Esophagus squamous epithelium (tissue), 5 donors: ENCODE data around the gene MATCAP1. TPM values are rescaled to one million over a fixed set of nuclear protein-coding genes. Genes with fewer than 3 reads are reported as not detected.

Experiments used
- DNase-seq: peaks from one replicate; lab custom pipeline; 2025; lab: John Stamatoyannopoulos, UW
- H3K27ac ChIP-seq, 4 donors: fragments of 200-600 bp; sonication (generic); one replicate each; pipeline ENCODE4 v1.5.1; 2016 to 2019; ENCODE audit warnings: mild to moderate bottlenecking in 1 of 4
- H3K27me3 ChIP-seq, 4 donors: fragments of 200-600 bp; sonication (generic); 1 replicate in 3 of 4; 2 replicates in 1 of 4; pipeline versions ENCODE4 v1.5.1 to v1.6.0; 2017 to 2021; ENCODE audit warnings: antibody characterized with exemption in 1 of 4
- H3K36me3 ChIP-seq, 3 donors: fragments of 200-600 bp; sonication (generic); one replicate each; pipeline ENCODE4 v1.5.1; 2016 to 2019
- H3K4me1 ChIP-seq, 3 donors: fragments of 200-600 bp; sonication (generic); one replicate each; pipeline ENCODE4 v1.5.1; 2017 to 2019
- H3K4me3 ChIP-seq, 4 donors: fragments of 200-600 bp; sonication (generic); 1 replicate in 3 of 4; 2 replicates in 1 of 4; pipeline ENCODE4 v1.5.1; 2016 to 2019; ENCODE audit warnings: mild to moderate bottlenecking in 2 of 4, moderate library complexity in 1 of 4
- H3K9me3 ChIP-seq, 3 donors: fragments of 200-600 bp; sonication (generic); one replicate each; pipeline ENCODE4 v1.5.1; 2016 to 2019
- CTCF ChIP-seq, 6 experiments: fragments of 450-650 bp in 4 of 6; fragments of 200-600 bp in 2 of 6; sonication (generic) in 2 of 6; IDR thresholded peaks; one replicate each; pipeline ENCODE4 v1.5.1; 2016 to 2019; ENCODE audit warnings: antibody characterized with exemption in 6 of 6, mild to moderate bottlenecking in 4 of 6, moderate library complexity in 4 of 6
- POLR2A ChIP-seq, 4 donors: fragments of 450-650 bp; IDR thresholded peaks; one replicate each; pipeline ENCODE4 v1.6.1; 2017; ENCODE audit warnings: antibody characterized with exemption in 4 of 4, mild to moderate bottlenecking in 4 of 4, moderate library complexity in 3 of 4
- WGBS, 2 donors: methylation state at CpG; one replicate each; pipeline ENCODE4 v1.1.5; 2018; 5-methylcytosine and 5-hydroxymethylcytosine counted together
- intact Hi-C: fragments of 100-400 bp; cut with DNase I; formaldehyde crosslinking; loops from one replicate; pipeline ENCODE4 v1.15.0; 2022
- total RNA-seq, 4 donors: library from RNA; depleted of rRNA; stranded (reverse); fragments of >200 nt; gene quantifications; one replicate each; pipeline ENCODE4 v1.1.0, GENCODE V29; 2016
- donor health status: DM: yes; HTN: yes; CAD: no.

MATCAP1 gene
- total RNA-seq, 4 donors from 2014 or later, result 8.8 to 18.8 (median 13.4) TPM

GRCh38 chr16:67157106-67157748 is 26.5 kb downstream of the MATCAP1 start:
- no peaks in the 10 kb centered on the region for H3K36me3 ChIP-seq
- H3K4me3 ChIP-seq, result no peak overlapping the region
- peaks cover 0 to 10% (median 0%) of the 10 kb centered on the region in 4 donors for H3K27me3 ChIP-seq
- H3K27ac ChIP-seq, result no peak overlapping the region
- DNase-seq, result no peak
- H3K4me1 ChIP-seq, result peaks cover 29 to 74% (median 34%) of the 10 kb centered on the region in 3 donors
- TF ChIP-seq POLR2A (IDR thresholded peaks at IDR 0.05) (no peak), CTCF (IDR thresholded peaks at IDR 0.05) (no peak)
- 67 to 79% methylated on average over 3 to 6 of the region's 7 CpGs for WGBS, 2 donors
- intact Hi-C loops, result loop anchor here (5.0 to 10.0 kb wide), 2 partner anchors 142 to 180 kb away; no protein-coding TSS in a partner anchor
- no peaks in the 10 kb centered on the region for H3K9me3 ChIP-seq

- H3K4me1 ChIP-seq, result peaks cover 26 to 71% (median 34%) of the 10 kb centered on the region in 3 donors
These were observed 27.5 kb downstream of the MATCAP1 start for GRCh38 chr16:67156143-67156844.

DNA sequence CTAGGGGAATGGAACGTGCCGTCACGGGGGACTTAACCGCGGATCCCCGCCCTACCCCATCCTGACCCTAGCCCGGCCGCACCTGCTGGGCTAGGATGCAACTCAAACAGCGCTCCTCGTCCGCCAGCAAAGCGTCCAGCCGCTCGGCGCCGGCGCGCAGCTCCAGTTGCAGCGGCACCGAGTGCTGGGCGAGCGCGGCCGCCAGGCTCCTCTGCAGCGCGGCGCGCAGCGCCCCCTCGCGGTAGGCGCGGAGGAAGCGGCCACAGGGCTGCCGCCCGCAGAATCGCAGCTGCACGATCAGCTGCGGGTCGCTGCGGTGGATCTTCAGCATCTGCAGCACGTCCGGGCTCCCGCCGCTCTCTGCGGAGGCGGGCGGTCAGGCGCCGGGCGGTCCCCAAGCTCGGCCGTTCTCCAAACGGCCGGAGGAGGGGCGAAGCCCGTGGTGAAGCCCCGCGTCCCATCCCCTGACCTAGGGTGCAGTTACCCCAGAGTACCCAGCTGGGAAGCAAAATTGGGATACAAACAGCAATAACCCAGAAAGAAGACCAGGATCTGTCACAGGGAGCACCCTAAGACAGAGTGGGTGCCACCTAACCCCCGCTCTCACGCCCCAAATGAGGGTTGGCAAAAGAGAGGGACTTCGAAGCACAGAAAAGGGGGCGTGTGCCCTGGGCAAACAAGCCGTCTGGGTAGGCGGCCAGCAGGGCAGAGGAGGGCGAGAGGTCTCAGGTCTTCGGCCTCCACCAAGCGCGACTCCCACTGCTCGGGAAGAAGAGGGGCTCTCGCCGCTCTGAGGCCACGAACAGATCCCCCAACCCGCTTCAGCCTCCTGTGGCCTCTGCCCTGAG is 28.2 kb downstream of the MATCAP1 start:
- Histone ChIP-seq H3K4me3 (peak overlapping the region in 2 of 4 donors; percentile 23 to 52), H3K36me3 (no peaks in the 10 kb centered on the region), H3K27me3 (no peaks in the 10 kb centered on the region), H3K4me1 (peaks cover 25 to 71% (median 38%) of the 10 kb centered on the region in 3 donors), H3K9me3 (no peaks in the 10 kb centered on the region), H3K27ac (no peak overlapping the region)
- intact Hi-C loops, result loop anchor here (5.0 to 10.0 kb wide), 2 partner anchors 141 to 178 kb away; no protein-coding TSS in a partner anchor
- TF ChIP-seq POLR2A (IDR thresholded peaks at IDR 0.05) (no peak), CTCF (IDR thresholded peaks at IDR 0.05) (peak; percentile 96 to 99 (median 98))
- 43 to 54% methylated on average over 12 to 23 of the region's 74 CpGs for WGBS, 2 donors
- DNase-seq, result no peak

More at GRCh38 chr16:67156143-67156844, 27.5 kb downstream of the MATCAP1 start:
- peaks cover 0 to 1% (median 0%) of the 10 kb centered on the region in 4 donors for H3K27me3 ChIP-seq
- H3K27ac ChIP-seq, result no peak overlapping the region
- WGBS, 2 donors, result 57 to 66% methylated on average over 12 to 15 of the region's 15 CpGs
- no peak overlapping the region for H3K4me3 ChIP-seq
- H3K9me3 ChIP-seq, result no peaks in the 10 kb centered on the region
- no peaks in the 10 kb centered on the region for H3K36me3 ChIP-seq
- intact Hi-C loops, result loop anchor here (5.0 to 10.0 kb wide), 2 partner anchors 141 to 179 kb away; no protein-coding TSS in a partner anchor
- no peak for DNase-seq
- TF ChIP-seq CTCF (IDR thresholded peaks at IDR 0.05), result no peak
- no peak for TF ChIP-seq POLR2A (IDR thresholded peaks at IDR 0.05)

DNA sequence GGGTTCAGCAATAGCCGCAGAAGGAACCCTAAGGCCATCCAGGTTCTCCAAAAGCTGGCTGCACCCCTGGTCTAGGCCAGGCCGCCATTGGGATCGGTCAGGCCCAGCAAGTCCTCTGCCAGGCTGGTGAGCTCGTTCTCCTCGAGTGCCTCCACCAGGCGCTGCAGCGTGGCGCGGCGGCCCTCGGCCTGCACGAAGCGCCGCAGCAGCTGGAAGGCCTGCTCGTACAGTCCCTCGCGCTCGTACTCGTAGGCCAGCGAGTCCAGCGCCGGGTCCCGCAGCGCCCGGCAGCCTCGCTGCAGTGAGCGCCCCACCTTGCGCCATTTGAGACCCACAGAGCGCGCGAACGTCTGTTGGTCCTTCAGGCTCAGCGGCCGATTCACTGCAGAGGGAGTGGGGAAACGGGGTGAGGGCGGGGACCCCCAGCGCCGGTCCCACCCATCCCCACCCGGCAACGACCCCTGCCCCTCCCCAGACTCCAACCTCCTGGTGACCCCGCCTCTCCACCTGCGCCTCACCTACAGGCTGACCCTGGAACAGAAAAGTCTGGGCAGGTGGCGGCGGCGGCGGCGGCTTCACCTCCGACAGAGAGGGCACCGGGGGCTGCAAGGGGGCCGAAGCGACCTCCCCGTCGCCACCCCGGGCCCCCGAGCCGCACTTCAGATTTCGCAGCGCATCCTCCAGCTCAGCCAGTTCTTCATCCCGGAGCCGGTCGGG is 29.0 kb downstream of the MATCAP1 start:
- Histone ChIP-seq H3K9me3 (no peaks in the 10 kb centered on the region), H3K36me3 (peaks cover 0 to under 1% (median 0%) of the 10 kb centered on the region in 3 donors), H3K27me3 (no peaks in the 10 kb centered on the region), H3K27ac (no peak overlapping the region), H3K4me1 (peaks cover 25 to 72% (median 46%) of the 10 kb centered on the region in 3 donors), H3K4me3 (peak overlapping the region in 2 of 4 donors; percentile 23 to 52)
- DNase-seq, result no peak
- TF ChIP-seq CTCF (IDR thresholded peaks at IDR 0.05) (no peak), POLR2A (IDR thresholded peaks at IDR 0.05) (no peak)
- WGBS, 2 donors, result 39 to 67% methylated on average over 3 to 12 of the region's 61 CpGs
- intact Hi-C loops, result loop anchor here (5.0 to 10.0 kb wide), 2 partner anchors 140 to 177 kb away; no protein-coding TSS in a partner anchor
